ENCODE data around the gene FASN.

FASN gene

GRCh38 chr17:82087961-82088837 lies 9.8 kb downstream of the FASN start:
- no peak for DNase-seq (ENCODE audit: low read depth)

GRCh38 chr17:82086941-82087906 lies 10.8 kb downstream of the FASN start:
- DNase-seq (ENCODE audit: low read depth) = no peak

- DNase-seq (ENCODE audit: low read depth) = no peak
Measured at GRCh38 chr17:82085931-82086764, 11.9 kb downstream of the FASN start.

- DNase-seq (ENCODE audit: low read depth) = no peak
Measured at GRCh38 chr17:82085031-82085861, 12.8 kb downstream of the FASN start.

GRCh38 chr17:82084373-82085030 lies 13.5 kb downstream of the FASN start:
- no peak for DNase-seq (ENCODE audit: low read depth)

GRCh38 chr17:82083533-82084359 lies 14.3 kb downstream of the FASN start:
- DNase-seq (ENCODE audit: low read depth) = no peak

GRCh38 chr17:82083009-82083408 lies 15.0 kb downstream of the FASN start:
- DNase-seq (ENCODE audit: low read depth) = no peak

GRCh38 chr17:82082456-82082855 lies 15.6 kb downstream of the FASN start:
- no peak for DNase-seq (ENCODE audit: low read depth)

GRCh38 chr17:82081966-82082365 lies 16.1 kb downstream of the FASN start:
- no peak for DNase-seq (ENCODE audit: low read depth)

- DNase-seq (ENCODE audit: low read depth) = no peak
Measured at GRCh38 chr17:82081546-82081945, 16.5 kb downstream of the FASN start.

- no peak for DNase-seq (ENCODE audit: low read depth)
Measured at GRCh38 chr17:82080789-82081464, 17.1 kb downstream of the FASN start.

GRCh38 chr17:82080048-82080788 lies 17.8 kb downstream of the FASN start:
- no peak for DNase-seq (ENCODE audit: low read depth)

GRCh38 chr17:82079001-82079677 lies 18.9 kb downstream of the FASN start:
- DNase-seq (ENCODE audit: low read depth) = no peak

- no peak for DNase-seq (ENCODE audit: low read depth)
Measured at GRCh38 chr17:82078433-82078832, 19.6 kb downstream of the FASN start.

- DNase-seq (ENCODE audit: low read depth) = no peak
Measured at GRCh38 chr17:82077617-82078358, 20.2 kb downstream of the FASN start.

GRCh38 chr17:82076785-82077591 lies 21.0 kb downstream of the FASN start:
- DNase-seq (ENCODE audit: low read depth) = no peak
